HTERT RPE-1 (cell line): ENCODE results near the gene MMP28.

Experiments
- in situ Hi-C: fragments of 300-500 bp; cut with MboI; formaldehyde crosslinking; loops from 4 replicates; pipeline ENCODE4 v1.14.3; 2020; ENCODE audit warnings: low sequenced_read_pairs

MMP28 gene

DNA sequence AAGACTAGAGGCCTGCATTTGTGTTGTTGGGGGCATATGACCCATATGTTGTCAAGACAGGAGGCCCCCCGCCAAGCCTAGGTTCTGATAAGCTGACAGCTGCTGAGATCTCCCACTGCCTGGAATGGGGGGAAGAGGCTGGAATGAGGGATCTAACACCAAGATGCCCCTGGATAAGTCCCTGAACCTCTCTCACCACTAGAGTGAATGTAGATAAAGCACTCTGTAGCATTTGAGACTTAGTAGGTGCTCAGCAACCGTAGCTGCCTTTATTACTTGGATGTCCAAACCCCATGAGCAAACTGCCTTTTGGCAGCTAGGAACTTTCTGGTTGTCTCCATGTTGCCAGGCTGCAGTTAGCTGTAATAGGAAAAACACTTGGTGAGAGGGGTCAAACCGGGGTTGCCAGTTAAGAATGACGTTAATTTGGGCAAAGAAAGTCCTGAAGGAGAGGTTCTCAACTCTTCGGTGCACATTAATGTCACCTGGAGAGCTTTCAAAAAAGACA, 68.4 kb downstream of the MMP28 start:
- in situ Hi-C loops = no loop called here

DNA sequence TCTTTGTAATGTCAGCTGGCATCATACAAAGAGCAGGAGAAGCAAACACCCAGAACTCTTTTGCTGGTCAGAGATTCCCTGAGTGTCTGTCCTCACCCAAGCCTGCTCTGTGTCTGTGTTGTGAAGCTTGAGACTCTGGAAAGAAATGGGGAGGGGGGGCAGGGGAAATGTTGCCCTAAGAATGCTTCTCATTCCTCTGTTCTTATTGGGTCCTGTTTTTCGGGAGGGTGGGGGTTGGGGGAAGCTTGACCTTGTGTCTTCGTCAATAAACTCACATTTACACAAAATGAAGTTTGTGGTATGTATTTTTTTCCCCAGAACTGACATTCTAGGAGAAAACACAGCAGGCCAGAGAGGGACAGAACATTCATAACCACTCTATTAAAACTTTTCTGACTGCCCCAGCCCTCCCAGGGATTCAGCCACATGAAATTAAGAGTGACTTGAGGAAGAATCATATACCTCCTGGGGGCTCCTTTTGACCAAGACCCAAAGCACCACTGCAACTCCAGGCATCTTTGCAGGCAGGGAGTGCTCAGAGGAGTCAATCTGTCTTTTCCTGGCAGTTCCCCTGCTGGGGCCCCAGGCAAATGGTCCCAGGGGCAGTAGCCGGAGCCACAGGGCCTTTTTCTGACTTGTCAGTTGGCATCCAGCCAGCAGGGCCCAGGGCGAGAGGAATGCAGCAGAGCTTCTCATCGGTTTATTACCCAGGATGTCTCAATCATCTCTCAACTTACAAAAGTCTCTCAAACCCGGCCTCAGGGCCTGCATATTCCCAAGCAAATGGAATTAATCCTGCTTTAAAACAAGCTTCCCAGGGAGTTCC, 69.1 kb downstream of the MMP28 start:
- in situ Hi-C loops = no loop called here

DNA sequence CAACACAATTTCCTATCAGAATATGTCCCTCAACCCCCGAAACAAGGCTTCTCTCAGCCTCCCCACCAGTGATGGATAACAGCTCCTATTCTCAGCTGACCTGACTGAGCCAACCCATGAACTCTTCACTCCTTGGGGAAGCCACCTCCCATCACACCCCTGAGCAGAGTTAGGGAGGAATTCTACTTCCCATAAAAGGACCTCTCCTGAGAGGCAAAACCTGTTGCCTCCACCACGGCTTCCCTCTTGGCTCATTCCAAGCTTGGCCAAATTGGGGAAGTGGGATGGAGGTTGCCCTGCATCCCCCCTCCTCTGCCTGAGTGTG, 69.7 kb downstream of the MMP28 start:
- in situ Hi-C loops = no loop called here

DNA sequence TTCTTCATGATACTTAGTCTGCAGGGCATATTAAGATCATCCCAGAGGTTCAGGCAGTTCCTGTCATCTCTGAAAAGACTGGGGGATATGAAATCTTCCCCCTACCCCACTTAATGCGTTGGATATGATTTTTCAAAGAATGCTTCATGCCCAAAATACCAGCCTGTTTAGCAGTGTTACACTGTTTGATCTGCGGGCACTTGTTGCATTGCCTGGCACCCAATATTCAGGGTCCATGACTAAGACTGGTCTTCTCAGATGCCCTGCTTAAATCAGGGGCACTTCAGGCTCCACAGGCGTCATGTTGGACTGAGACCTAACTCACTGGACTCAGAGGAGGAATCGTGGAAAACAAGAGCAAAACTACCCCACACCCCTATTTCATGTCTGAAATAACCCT, 70.4 kb downstream of the MMP28 start:
- in situ Hi-C loops = no loop called here

GRCh38 chr17:35723735-35724134, 71.7 kb downstream of the MMP28 start:
- in situ Hi-C loops = no loop called here

- in situ Hi-C loops = no loop called here
Observed at GRCh38 chr17:35717475-35717874, 78.0 kb downstream of the MMP28 start.

DNA sequence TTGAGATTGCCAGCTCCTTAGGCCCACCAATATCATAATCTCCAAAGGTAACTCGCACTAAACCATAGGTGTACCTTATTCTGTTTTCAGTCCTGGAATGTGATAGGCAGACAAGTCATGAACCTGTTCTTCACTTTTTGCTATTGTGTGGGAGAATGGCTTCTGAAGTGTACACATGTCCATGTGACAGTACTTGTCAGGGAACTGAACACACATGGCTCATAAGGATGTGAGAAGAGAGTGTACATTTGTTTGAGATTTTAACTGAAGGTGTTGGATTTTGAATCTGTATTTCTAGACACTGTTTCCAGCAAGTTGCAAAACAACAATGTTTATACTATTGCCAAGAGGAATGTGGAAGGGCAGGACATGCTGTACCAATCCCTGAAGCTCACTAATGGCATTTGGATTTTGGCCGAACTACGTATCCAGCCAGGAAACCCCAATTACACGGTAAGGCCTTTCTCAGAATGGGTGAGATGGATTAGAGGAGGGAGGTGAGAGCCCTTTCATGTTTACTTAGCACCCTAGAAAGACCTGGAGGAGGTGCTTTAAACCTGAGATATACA, 78.5 kb downstream of the MMP28 start:
- in situ Hi-C loops = no loop called here

- in situ Hi-C loops = no loop called here
Observed at GRCh38 chr17:35716173-35716572, 79.3 kb downstream of the MMP28 start.
